Transverse colon (tissue), 4 donors: ENCODE data around the gene RUNX1. TPM values are rescaled to one million over a fixed set of nuclear protein-coding genes. Genes with fewer than 3 reads are reported as not detected.

Source experiments
- DNase-seq: peaks from one replicate; pipeline ENCODE4 v3.0.0-alpha.2; 2019
- H3K27ac ChIP-seq, 4 donors: fragments of 200-600 bp; sonication (generic); 2 replicates each; pipeline ENCODE4 v1.5.1; 2016 to 2018; ENCODE audit warnings: inconsistent platforms in 4 of 4
- H3K27me3 ChIP-seq: fragments of 200-600 bp; sonication (generic); 2 replicates; pipeline ENCODE4 v1.5.1; 2017; ENCODE audit warnings: inconsistent platforms
- H3K36me3 ChIP-seq, 4 donors: fragments of 200-600 bp; sonication (generic); 2 replicates each; pipeline ENCODE4 v1.5.1; 2017 to 2019; ENCODE audit warnings: inconsistent platforms in 4 of 4
- H3K4me1 ChIP-seq, 4 donors: fragments of 200-600 bp; sonication (generic); 2 replicates each; pipeline ENCODE4 v1.5.1; 2017 to 2020; ENCODE audit warnings: inconsistent platforms in 4 of 4
- H3K4me3 ChIP-seq, 4 donors: fragments of 200-600 bp; sonication (generic); 1 replicate in 1 of 4; 2 replicates in 3 of 4; pipeline versions ENCODE4 v1.5.1 to v1.6.1; 2017 to 2019; ENCODE audit warnings: inconsistent platforms in 4 of 4
- H3K9me3 ChIP-seq, 2 donors: fragments of 200-600 bp; sonication (generic); 2 replicates each; pipeline ENCODE4 v1.5.1; 2017 to 2019; ENCODE audit warnings: inconsistent platforms in 2 of 2
- EP300 ChIP-seq: sonication (generic); formaldehyde crosslinking; IDR thresholded peaks from one replicate; pipeline ENCODE4 v1.6.1; 2017; ENCODE audit warnings: antibody characterized with exemption, low read depth
- POLR2A ChIP-seq: fragments of 450-650 bp; IDR thresholded peaks from one replicate; pipeline ENCODE4 v1.6.1; 2016; ENCODE audit warnings: antibody characterized with exemption, mild to moderate bottlenecking, moderate library complexity
- POLR2AphosphoS5 ChIP-seq, 3 donors: sonication (generic); formaldehyde crosslinking; IDR thresholded peaks; one replicate each; pipeline ENCODE4 v1.6.1; 2016; ENCODE audit warnings: antibody characterized with exemption in 3 of 3
- WGBS, 2 donors: methylation state at CpG; one replicate each; pipeline ENCODE4 v1.1.5; 2018; ENCODE audit warnings: low coverage in 1 of 2; 5-methylcytosine and 5-hydroxymethylcytosine counted together
- in situ Hi-C, 4 donors: fragments of 200-750 bp; cut with MboI; loops; one replicate each; pipeline versions ENCODE4 v1.15.0 to v1.15.1; 2017; ENCODE audit warnings: low sequenced_read_pairs in 3 of 4, low pct_ligation_motif_present in 1 of 4, low pct_unique_long_range_greater_than_20kb in 1 of 4
- intact Hi-C: fragments of 100-400 bp; cut with DNase I; formaldehyde crosslinking; loops from one replicate; pipeline ENCODE4 v1.15.1; 2023; ENCODE audit warnings: low total_unique reads
- total RNA-seq, 4 donors: library from RNA; depleted of rRNA; stranded (reverse); fragments of >200 nt; gene quantifications; one replicate each; pipeline ENCODE4 v1.1.0, GENCODE V29; 2016
- TF ChIP-seq, protein P1 (sequence below), 5 experiments: fragments of 200-600 bp in 3 of 5; fragments of 450-650 bp in 2 of 5; sonication (generic) in 3 of 5; IDR thresholded peaks; 1 replicate in 2 of 5; 2 replicates in 3 of 5; pipeline ENCODE4 v1.5.1; 2016 to 2017; ENCODE audit warnings: antibody characterized with exemption in 5 of 5, inconsistent platforms in 3 of 5, mild to moderate bottlenecking in 2 of 5, moderate library complexity in 1 of 5

RUNX1 gene
- total RNA-seq, 4 donors from 2014 or later: 8.3 to 60.1 (median 34.7) TPM

DNA sequence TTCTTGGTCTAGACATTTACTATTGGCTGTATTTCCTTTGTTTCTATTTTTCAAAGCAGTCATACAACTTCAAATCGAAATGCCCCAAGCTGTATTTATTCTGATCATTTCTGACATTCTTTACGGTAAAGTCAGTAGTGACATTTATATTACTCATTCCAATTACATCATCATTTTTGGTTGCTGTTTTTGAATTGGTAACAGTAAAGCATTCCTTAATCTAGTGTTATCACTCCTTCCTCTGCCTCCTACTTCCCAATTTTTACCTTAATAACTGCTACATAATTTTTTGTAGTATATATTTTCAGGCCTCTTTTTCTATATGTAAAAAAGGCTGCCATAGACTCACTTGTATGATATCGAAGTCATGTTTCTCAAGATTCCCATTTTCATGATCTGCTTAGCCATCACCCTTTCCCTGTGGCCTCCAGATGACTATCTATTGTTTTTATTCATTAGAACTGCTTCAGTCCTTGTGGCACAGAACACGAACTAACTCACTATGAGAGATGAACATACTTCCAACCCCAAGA, 167.2 kb downstream of the RUNX1 start:
- TF ChIP-seq POLR2AphosphoS5 (IDR thresholded peaks at IDR 0.05) (no peak), POLR2A (no peak), EP300 (no peak)
- TF ChIP-seq, protein P1, sequence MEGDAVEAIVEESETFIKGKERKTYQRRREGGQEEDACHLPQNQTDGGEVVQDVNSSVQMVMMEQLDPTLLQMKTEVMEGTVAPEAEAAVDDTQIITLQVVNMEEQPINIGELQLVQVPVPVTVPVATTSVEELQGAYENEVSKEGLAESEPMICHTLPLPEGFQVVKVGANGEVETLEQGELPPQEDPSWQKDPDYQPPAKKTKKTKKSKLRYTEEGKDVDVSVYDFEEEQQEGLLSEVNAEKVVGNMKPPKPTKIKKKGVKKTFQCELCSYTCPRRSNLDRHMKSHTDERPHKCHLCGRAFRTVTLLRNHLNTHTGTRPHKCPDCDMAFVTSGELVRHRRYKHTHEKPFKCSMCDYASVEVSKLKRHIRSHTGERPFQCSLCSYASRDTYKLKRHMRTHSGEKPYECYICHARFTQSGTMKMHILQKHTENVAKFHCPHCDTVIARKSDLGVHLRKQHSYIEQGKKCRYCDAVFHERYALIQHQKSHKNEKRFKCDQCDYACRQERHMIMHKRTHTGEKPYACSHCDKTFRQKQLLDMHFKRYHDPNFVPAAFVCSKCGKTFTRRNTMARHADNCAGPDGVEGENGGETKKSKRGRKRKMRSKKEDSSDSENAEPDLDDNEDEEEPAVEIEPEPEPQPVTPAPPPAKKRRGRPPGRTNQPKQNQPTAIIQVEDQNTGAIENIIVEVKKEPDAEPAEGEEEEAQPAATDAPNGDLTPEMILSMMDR (IDR thresholded peaks at IDR 0.05): no peak
- WGBS, 2 donors: 46 to 67% methylated on average over 3 to 4 of the region's 4 CpGs
- H3K36me3 ChIP-seq: peaks cover 0 to 5% (median 0%) of the 10 kb centered on the region in 4 donors
- in situ Hi-C loops (loop anchor here in 3 of 4 donors (10.0 to 25.0 kb wide), 4 partner anchors 137 to 1055 kb away; no protein-coding TSS in a partner anchor), intact Hi-C loops (loop anchor here (10.0 kb wide), 2 partner anchors 87 to 137 kb away; no protein-coding TSS in a partner anchor)
- H3K4me1 ChIP-seq: peaks cover 0 to 63% (median 35%) of the 10 kb centered on the region in 4 donors
- H3K27me3 ChIP-seq: peaks cover 15% of the 10 kb centered on the region
- peak overlapping the region in 1 of 4 donors; percentile 0 for H3K4me3 ChIP-seq
- DNase-seq: no peak
- H3K9me3 ChIP-seq: no peaks in the 10 kb centered on the region
- H3K27ac ChIP-seq: peak overlapping the region; percentile 6 to 99 (median 96)

DNA sequence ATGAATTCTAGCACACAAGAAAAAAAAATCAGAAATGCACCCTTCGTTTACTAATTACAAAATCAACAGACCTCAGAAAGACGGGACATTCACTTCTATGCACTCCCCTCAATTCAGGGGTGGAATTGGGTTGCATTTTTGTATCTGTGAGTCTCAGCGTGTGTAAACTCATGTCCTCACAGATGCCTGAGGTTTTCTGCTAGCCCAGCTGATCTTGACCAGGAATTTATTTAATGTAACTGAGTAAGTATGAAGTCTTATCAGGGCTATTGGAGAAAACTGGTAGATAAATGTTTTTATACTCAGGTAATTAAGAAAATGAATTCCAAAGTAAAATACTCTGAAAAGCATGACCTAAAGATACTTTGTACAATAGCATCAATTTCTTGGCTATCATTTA, 167.7 kb downstream of the RUNX1 start:
- TF ChIP-seq EP300 (no peak), POLR2A (no peak)
- TF ChIP-seq, protein P1 (IDR thresholded peaks at IDR 0.05): no peak
- WGBS, 2 donors: 81 to 86% methylated on average over 2 to 3 of the region's 3 CpGs
- in situ Hi-C loops (loop anchor here in 3 of 4 donors (10.0 to 25.0 kb wide), 4 partner anchors 137 to 1056 kb away; no protein-coding TSS in a partner anchor), intact Hi-C loops (loop anchor here (10.0 kb wide), 2 partner anchors 87 to 137 kb away; no protein-coding TSS in a partner anchor)
- Histone ChIP-seq H3K36me3 (peaks cover 0 to 5% (median 0%) of the 10 kb centered on the region in 4 donors), H3K27ac (peak overlapping the region in 3 of 4 donors; percentile 95 to 99 (median 97)), H3K27me3 (peaks cover 15% of the 10 kb centered on the region), H3K4me3 (no peak overlapping the region), H3K4me1 (peaks cover 0 to 68% (median 40%) of the 10 kb centered on the region in 4 donors), H3K9me3 (no peaks in the 10 kb centered on the region)
- DNase-seq: no peak

DNA sequence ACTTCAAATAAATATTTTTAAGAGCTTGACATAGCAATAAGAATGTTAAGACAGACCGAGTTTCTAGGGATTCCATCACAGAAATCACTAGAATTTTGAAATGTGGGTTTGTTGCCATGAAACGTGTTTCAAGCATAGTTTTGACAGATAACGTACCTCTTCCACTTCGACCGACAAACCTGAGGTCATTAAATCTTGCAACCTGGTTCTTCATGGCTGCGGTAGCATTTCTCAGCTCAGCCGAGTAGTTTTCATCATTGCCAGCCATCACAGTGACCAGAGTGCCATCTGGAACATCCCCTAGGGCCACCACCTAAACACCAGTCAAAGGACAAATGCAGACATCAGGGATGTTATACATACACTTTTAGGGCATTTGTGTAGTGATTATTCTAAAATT, 168.7 kb downstream of the RUNX1 start:
- Histone ChIP-seq H3K4me1 (peaks cover 0 to 65% (median 42%) of the 10 kb centered on the region in 4 donors), H3K36me3 (peaks cover 0 to 5% (median 0%) of the 10 kb centered on the region in 4 donors), H3K9me3 (no peaks in the 10 kb centered on the region), H3K27me3 (peaks cover 7% of the 10 kb centered on the region), H3K27ac (no peak overlapping the region), H3K4me3 (no peak overlapping the region)
- DNase-seq: no peak
- in situ Hi-C loops (loop anchor here in 3 of 4 donors (10.0 to 25.0 kb wide), 4 partner anchors 136 to 1057 kb away; no protein-coding TSS in a partner anchor), intact Hi-C loops (loop anchor here (10.0 kb wide), 2 partner anchors 86 to 136 kb away; no protein-coding TSS in a partner anchor)
- WGBS, 2 donors: 88 to 93% methylated on average over 7 of the region's 7 CpGs
- no peak for TF ChIP-seq POLR2AphosphoS5 (IDR thresholded peaks at IDR 0.05)
- TF ChIP-seq, protein P1 (IDR thresholded peaks at IDR 0.05): no peak
- TF ChIP-seq POLR2A: no peak
- TF ChIP-seq EP300: no peak

DNA sequence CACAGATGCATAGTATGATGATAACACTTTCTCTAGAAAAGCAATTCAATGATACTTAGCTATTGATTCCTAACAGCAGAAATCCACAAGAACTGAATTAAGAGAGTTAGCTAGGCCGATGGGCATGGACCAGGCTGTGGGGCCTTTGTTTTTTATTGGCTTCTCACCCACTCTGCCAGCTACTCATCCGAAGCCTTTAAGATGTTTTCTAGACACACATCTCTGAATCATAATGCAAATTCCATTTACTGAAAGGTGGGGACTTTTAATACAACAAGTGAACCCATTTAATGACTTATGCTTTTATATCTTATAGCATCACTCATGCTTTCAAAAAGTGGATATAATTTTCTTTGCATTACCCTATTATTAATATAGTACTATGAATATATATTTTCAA, 170.2 kb downstream of the RUNX1 start:
- no peak overlapping the region for H3K4me3 ChIP-seq
- WGBS, 2 donors: 38 to 52% methylated on average over 2 of the region's 2 CpGs
- no peaks in the 10 kb centered on the region for H3K9me3 ChIP-seq
- peaks cover 0 to 5% (median 0%) of the 10 kb centered on the region in 4 donors for H3K36me3 ChIP-seq
- DNase-seq: no peak
- intact Hi-C loops (no loop called here), in situ Hi-C loops (loop anchor here in 3 of 4 donors (10.0 to 25.0 kb wide), 4 partner anchors 74 to 1058 kb away; no protein-coding TSS in a partner anchor)
- peaks cover 0 to 55% (median 32%) of the 10 kb centered on the region in 4 donors for H3K4me1 ChIP-seq
- H3K27ac ChIP-seq: peak overlapping the region; percentile 67 to 82 (median 80)
- TF ChIP-seq, protein P1 (IDR thresholded peaks at IDR 0.05): no peak
- TF ChIP-seq POLR2AphosphoS5 (IDR thresholded peaks at IDR 0.05) (no peak), EP300 (no peak), POLR2A (no peak)
- H3K27me3 ChIP-seq: no peaks in the 10 kb centered on the region
